SK-N-MC (cell line): Measurements from ENCODE around the gene PLA2G4F.

Experiments used
- EZH2 ChIP-seq: fragments of 200-600 bp; sonication (generic); IDR thresholded peaks from one replicate; pipeline ENCODE4 v1.6.1; 2017; ENCODE audit warnings: antibody characterized with exemption
- FOXP2 ChIP-seq: optimal IDR thresholded peaks from 2 replicates; pipeline ENCODE3; 2011; ENCODE audit warnings: mild to moderate bottlenecking, moderate library complexity; ENCODE audit not compliant: insufficient read depth; ENCODE audit errors: extremely low read length, control extremely low read depth
- POLR2AphosphoS5 ChIP-seq: IDR thresholded peaks from 2 replicates; pipeline ENCODE4 v1.6.1; 2012; ENCODE audit warnings: mild to moderate bottlenecking, low read depth, low read length, borderline replicate concordance

- TF ChIP-seq EZH2 (no peak), POLR2AphosphoS5 (no peak), FOXP2 (no peak)
Measured at GRCh38 chr15:42156243-42156922, at the start of gene PLA2G4F.
